ENCODE data around the gene PPP1R9A.

GRCh38 chr7:95251966-95252365 lies 344.6 kb downstream of the PPP1R9A start:
- no peak for TF ChIP-seq CTCF (IDR thresholded peaks at IDR 0.05)
- no peak for TF ChIP-seq POLR2A (IDR thresholded peaks at IDR 0.05; ENCODE audit: low read depth)

All from esophagus muscularis mucosa (tissue), 3 donors.